KMS-11 (cell line): ENCODE results near the gene EEF2.

Source experiments
- H2AFZ ChIP-seq: fragments of 200-600 bp; sonication (generic); 2 replicates; pipeline ENCODE4 v1.6.1; 2016; ENCODE audit warnings: antibody characterized with exemption, mixed run types, low read depth
- H3K27ac ChIP-seq: fragments of 200-600 bp; sonication (generic); 2 replicates; pipeline ENCODE4 v1.6.1; 2016; ENCODE audit warnings: mild to moderate bottlenecking, mixed run types
- H3K27me3 ChIP-seq: fragments of 200-600 bp; sonication (generic); 2 replicates; pipeline ENCODE4 v1.6.1; 2017; ENCODE audit warnings: mild to moderate bottlenecking, low read depth, mixed run types, moderate library complexity; ENCODE audit not compliant: insufficient read depth
- H3K36me3 ChIP-seq: fragments of 200-600 bp; sonication (generic); 2 replicates; pipeline ENCODE4 v1.6.1; 2017; ENCODE audit warnings: mild to moderate bottlenecking, mixed run types; ENCODE audit not compliant: insufficient read depth
- H3K4me1 ChIP-seq: fragments of 200-600 bp; sonication (generic); 2 replicates; pipeline ENCODE4 v1.6.1; 2016; ENCODE audit warnings: mild to moderate bottlenecking, low read depth, mixed run types; ENCODE audit not compliant: poor library complexity, severe bottlenecking
- H3K4me2 ChIP-seq: fragments of 200-600 bp; sonication (generic); 2 replicates; pipeline ENCODE4 v1.7.0; 2016; ENCODE audit warnings: mild to moderate bottlenecking, mixed run types
- H3K4me3 ChIP-seq: fragments of 200-600 bp; sonication (generic); IDR thresholded peaks from 2 replicates; pipeline ENCODE4 v1.6.1; 2017; ENCODE audit warnings: low read depth, low read length, mixed read lengths; ENCODE audit not compliant: insufficient read depth
- H3K79me2 ChIP-seq: fragments of 200-600 bp; sonication (generic); 2 replicates; pipeline ENCODE4 v1.6.1; 2016; ENCODE audit warnings: low read depth, mixed run types; ENCODE audit not compliant: insufficient read depth
- H3K9ac ChIP-seq: fragments of 200-600 bp; sonication (generic); 2 replicates; pipeline ENCODE4 v1.6.1; 2016; ENCODE audit warnings: mild to moderate bottlenecking, mixed run types
- H4K20me1 ChIP-seq: fragments of 200-600 bp; sonication (generic); 2 replicates; pipeline ENCODE4 v1.6.1; 2016; ENCODE audit warnings: mild to moderate bottlenecking, mixed run types; ENCODE audit not compliant: insufficient read depth
- TF ChIP-seq, protein P1 (sequence below): fragments of 200-600 bp; sonication (generic); conservative IDR thresholded peaks from 2 replicates; pipeline ENCODE4 v1.6.1; 2017; ENCODE audit warnings: low read depth, mild to moderate bottlenecking, antibody characterized with exemption, low read length, moderate library complexity, mixed read lengths

Gene EEF2

DNA sequence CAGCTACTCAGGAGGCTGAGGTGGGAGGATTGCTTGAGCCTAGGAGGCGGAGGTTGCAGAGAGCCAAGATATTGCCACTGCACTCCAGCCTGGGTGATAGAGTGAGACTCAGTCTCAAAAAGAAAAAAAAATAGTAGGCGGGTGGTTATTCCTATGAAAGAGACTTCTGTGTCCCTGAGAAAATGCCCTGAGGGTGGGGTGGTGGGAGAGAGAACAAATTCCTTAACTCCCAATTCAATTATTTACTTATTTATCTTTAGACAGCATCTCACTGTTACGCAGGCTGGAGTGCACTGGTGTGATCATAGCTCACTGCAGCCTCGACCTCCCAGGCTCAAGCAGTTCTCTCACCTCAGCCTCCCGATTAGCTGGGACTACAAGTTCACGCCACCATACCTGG lies 10.3 kb upstream of the EEF2 start:
- Histone ChIP-seq H3K4me1 (no peaks in the 10 kb centered on the region), H4K20me1 (no peaks in the 10 kb centered on the region), H3K4me2 (no peak overlapping the region), H3K27ac (no peak overlapping the region), H3K4me3 (no peak overlapping the region), H2AFZ (no peak overlapping the region), H3K27me3 (no peaks in the 10 kb centered on the region), H3K9ac (no peak overlapping the region), H3K36me3 (no peaks in the 10 kb centered on the region), H3K79me2 (no peaks in the 10 kb centered on the region)
- TF ChIP-seq, protein P1, sequence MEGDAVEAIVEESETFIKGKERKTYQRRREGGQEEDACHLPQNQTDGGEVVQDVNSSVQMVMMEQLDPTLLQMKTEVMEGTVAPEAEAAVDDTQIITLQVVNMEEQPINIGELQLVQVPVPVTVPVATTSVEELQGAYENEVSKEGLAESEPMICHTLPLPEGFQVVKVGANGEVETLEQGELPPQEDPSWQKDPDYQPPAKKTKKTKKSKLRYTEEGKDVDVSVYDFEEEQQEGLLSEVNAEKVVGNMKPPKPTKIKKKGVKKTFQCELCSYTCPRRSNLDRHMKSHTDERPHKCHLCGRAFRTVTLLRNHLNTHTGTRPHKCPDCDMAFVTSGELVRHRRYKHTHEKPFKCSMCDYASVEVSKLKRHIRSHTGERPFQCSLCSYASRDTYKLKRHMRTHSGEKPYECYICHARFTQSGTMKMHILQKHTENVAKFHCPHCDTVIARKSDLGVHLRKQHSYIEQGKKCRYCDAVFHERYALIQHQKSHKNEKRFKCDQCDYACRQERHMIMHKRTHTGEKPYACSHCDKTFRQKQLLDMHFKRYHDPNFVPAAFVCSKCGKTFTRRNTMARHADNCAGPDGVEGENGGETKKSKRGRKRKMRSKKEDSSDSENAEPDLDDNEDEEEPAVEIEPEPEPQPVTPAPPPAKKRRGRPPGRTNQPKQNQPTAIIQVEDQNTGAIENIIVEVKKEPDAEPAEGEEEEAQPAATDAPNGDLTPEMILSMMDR, result no peak

DNA sequence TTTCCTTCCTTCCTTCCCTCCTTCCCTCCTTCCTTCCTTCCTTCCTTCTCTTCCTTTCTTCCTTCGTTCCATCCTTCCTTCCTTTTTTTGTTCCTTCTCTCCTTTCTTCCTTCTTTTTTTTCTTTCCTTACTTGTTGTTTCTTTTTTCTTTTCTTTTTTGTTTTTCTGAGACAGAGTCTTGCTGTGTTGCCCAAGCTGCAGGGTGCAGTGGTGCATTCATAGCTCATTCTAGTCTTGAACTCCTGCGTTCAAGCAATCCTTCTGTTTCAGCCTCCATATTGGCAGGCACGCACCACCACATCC lies 5.5 kb upstream of the EEF2 start:
- Histone ChIP-seq H3K4me3 (no peak overlapping the region), H2AFZ (peak overlapping the region; percentile 77), H3K4me1 (peaks cover 34% of the 10 kb centered on the region), H3K79me2 (0 out of 2 replicates have a peak, but pooled peaks cover 4% of the 10 kb centered on the region), H3K4me2 (no peak overlapping the region; the same call in 1 of the 2 replicates), H3K27ac (no peak overlapping the region), H3K27me3 (no peaks in the 10 kb centered on the region), H3K9ac (no peak overlapping the region), H4K20me1 (no peaks in the 10 kb centered on the region), H3K36me3 (no peaks in the 10 kb centered on the region)
- TF ChIP-seq, protein P1, result no peak

DNA sequence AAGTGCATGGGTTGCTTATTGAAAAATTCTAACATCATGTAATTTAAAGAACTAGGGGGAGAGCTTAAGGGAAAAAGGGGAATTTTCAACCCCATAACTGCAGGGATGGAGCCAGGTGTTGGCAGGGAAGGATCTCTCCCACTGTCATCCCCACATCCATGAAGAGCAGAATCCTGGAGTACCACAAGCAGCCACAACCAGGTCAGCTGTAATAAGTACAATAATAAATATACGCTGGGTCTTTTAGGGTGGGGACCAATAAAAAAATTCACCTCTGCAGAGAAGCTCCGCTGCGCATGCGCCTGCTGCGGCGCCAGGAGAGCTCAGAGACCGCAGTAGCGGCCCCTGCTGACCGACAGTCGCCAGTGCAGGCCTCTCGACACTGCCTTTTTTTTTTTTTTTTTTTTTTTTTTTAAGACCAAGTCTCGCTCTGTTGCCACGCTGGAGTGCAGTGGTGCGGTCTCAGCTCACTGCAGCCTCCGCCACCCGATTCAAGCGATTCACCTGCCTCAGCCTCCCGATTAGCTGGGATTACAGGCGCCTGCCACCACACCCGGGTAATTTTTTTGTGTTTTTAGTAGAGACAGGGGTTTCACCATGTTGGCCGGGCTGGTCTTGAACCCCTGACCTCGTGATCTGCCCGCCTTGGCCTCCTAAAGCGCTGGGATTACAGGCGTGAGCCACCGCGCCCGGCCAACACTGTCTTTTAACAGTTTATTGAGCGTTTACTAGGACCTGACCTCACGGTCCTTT lies 2.5 kb upstream of the EEF2 start:
- H3K9ac ChIP-seq, result peak overlapping the region; percentile 39; the same call in 1 of the 2 replicates

DNA sequence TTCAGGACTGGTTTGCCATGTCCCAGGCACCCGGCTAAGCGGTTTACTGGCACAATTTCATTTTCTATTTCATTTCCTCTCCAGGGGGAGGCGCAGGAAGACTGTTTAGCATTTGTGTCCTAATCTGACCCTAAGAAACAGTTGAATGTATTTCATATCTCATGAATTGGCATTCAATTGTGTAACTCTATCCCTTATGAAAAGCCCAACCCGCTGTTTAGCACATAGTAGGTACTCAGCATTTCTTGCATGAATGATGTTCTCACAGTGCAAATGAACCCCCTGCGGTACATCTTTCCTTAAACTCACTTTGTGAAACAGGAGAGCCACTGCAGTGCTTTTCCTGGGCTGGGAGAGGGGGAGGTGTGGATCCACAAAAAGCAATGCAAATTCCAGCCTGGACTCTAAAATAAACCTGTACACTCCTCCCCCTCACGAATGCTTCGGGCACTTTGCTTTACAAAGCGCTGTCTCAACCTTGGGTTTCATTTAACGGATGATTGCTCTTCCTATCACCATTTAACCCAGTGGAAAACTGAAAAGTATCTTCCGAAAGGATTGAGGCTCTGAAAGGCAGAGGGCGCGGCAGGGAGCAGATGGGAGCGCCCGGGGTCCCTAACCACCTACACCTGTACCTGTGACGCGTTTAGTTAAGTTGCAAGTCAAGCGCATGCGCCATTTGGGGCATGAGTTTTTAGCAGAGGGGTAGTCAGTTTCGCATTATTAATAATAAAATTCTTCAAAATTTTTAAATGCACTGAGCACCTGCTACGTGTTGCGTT lies 1.2 kb upstream of the EEF2 start:
- peak overlapping the region; percentile 28; the same call in 1 of the 2 replicates for H3K9ac ChIP-seq
- peaks cover 14% of the 10 kb centered on the region; the same call in 1 of the 2 replicates for H4K20me1 ChIP-seq
- H3K27ac ChIP-seq, result peak overlapping the region; percentile 62
- peaks cover 42% of the 10 kb centered on the region for H3K79me2 ChIP-seq
- H3K36me3 ChIP-seq, result peaks cover 27% of the 10 kb centered on the region
- H3K4me1 ChIP-seq, result peaks cover 46% of the 10 kb centered on the region
- H3K27me3 ChIP-seq, result no peaks in the 10 kb centered on the region
- H3K4me2 ChIP-seq, result peak overlapping the region; percentile 79
- peak overlapping the region; percentile 80 for H2AFZ ChIP-seq
- TF ChIP-seq, protein P1, result peak; percentile 71
- H3K4me3 ChIP-seq, result no peak overlapping the region

More for the DNA sequence above, 2.5 kb upstream of the EEF2 start:
- H3K4me2 ChIP-seq, result peak overlapping the region; percentile 79
- peaks cover 14% of the 10 kb centered on the region; the same call in 1 of the 2 replicates for H4K20me1 ChIP-seq
- peaks cover 15% of the 10 kb centered on the region for H3K36me3 ChIP-seq
- peaks cover 29% of the 10 kb centered on the region for H3K79me2 ChIP-seq
- H3K27ac ChIP-seq, result peak overlapping the region; percentile 60
- no peak overlapping the region for H3K4me3 ChIP-seq
- no peaks in the 10 kb centered on the region for H3K27me3 ChIP-seq
- TF ChIP-seq, protein P1, result peak; percentile 78
- H3K4me1 ChIP-seq, result peaks cover 46% of the 10 kb centered on the region
- H2AFZ ChIP-seq, result peak overlapping the region; percentile 80
